Activated CD8-positive, alpha-beta T cell treated with anti-CD3 and anti-CD28 coated beads for 36 hours (primary cell): ENCODE data around the gene PRKCE. TPM values are rescaled to one million over a fixed set of nuclear protein-coding genes. Genes with fewer than 3 reads are reported as not detected.
A peak's percentile ranks its signal among the peaks of the same experiment; 100 is the strongest.

ENCODE experiments used
- ATAC-seq: fragments of 200-7000 bp; cut with Tn5 transposase; one replicate; pipeline ENCODE4 v1.10.0; 2021; ENCODE audit warnings: mild to moderate bottlenecking, moderate library complexity
- CTCF ChIA-PET: fragments of 350-600 bp; sonication (Branson Sonifier 250); formaldehyde crosslinking; loops from one replicate; lab custom pipeline; 2021; ENCODE audit warnings: antibody characterized with exemption; lab: Charles Lee
- POLR2A ChIA-PET: fragments of 350-600 bp; sonication (Branson Sonifier 250); formaldehyde crosslinking; loops from one replicate; lab custom pipeline; 2021; ENCODE audit warnings: antibody characterized with exemption; lab: Charles Lee
- DNase-seq: peaks from one replicate; pipeline ENCODE4 v3.0.0-alpha.2; 2020
- H3K27ac Mint-ChIP-seq: one replicate; pipeline ENCODE4 v1.8.0; 2021; ENCODE audit warnings: mild to moderate bottlenecking, mixed read lengths
- H3K27me3 Mint-ChIP-seq: one replicate; pipeline ENCODE4 v1.8.0; 2021; ENCODE audit warnings: mixed read lengths
- H3K36me3 Mint-ChIP-seq: one replicate; pipeline ENCODE4 v1.8.0; 2021; ENCODE audit warnings: low read depth, mixed read lengths
- H3K4me1 Mint-ChIP-seq: one replicate; pipeline ENCODE4 v1.8.0; 2021; ENCODE audit warnings: low read depth, mixed read lengths
- H3K4me3 Mint-ChIP-seq: one replicate; pipeline ENCODE4 v1.8.0; 2021; ENCODE audit warnings: mild to moderate bottlenecking, moderate library complexity, mixed read lengths
- H3K9me3 Mint-ChIP-seq: one replicate; pipeline ENCODE4 v1.8.0; 2021; ENCODE audit warnings: mixed read lengths
- intact Hi-C: fragments of 100-400 bp; cut with micrococcal nuclease; formaldehyde crosslinking; loops from one replicate; pipeline ENCODE4 v1.10.0; 2022
- total RNA-seq, 2 experiments: library from RNA; stranded (reverse); gene quantifications; one replicate each; pipeline ENCODE4 v1.2.3, GENCODE V29; 2021
- TF ChIP-seq, protein P1 (sequence below): fragments of 200-600 bp; IDR thresholded peaks from one replicate; pipeline ENCODE4 v1.8.0; 2022; ENCODE audit warnings: antibody characterized with exemption, mild to moderate bottlenecking

The PRKCE gene
- total RNA-seq, 2 experiments from 2014 or later = 11.5 to 11.9 TPM

DNA sequence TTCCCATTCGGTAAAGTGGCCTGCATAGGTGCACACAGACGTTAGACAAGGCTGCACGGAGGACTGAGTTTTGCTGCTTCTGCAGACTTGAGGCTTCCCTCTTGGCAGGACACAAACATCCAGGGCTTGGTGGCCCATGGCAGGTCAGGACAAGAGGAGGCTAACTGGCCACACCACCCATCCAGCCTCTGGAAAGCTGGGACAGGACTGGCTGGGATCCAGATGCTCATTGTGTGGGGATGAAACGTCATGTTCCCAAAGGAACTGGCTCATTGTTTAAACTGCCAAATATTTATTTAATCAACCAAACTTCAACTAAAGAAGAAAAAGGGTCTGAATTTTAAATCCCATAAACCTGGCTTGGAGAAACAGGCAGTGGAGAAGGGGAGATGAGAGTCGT is 406.7 kb downstream of the PRKCE start:
- peaks cover 6% of the 10 kb centered on the region for H3K4me1 Mint-ChIP-seq
- H3K27me3 Mint-ChIP-seq = no peaks in the 10 kb centered on the region
- TF ChIP-seq, protein P1, sequence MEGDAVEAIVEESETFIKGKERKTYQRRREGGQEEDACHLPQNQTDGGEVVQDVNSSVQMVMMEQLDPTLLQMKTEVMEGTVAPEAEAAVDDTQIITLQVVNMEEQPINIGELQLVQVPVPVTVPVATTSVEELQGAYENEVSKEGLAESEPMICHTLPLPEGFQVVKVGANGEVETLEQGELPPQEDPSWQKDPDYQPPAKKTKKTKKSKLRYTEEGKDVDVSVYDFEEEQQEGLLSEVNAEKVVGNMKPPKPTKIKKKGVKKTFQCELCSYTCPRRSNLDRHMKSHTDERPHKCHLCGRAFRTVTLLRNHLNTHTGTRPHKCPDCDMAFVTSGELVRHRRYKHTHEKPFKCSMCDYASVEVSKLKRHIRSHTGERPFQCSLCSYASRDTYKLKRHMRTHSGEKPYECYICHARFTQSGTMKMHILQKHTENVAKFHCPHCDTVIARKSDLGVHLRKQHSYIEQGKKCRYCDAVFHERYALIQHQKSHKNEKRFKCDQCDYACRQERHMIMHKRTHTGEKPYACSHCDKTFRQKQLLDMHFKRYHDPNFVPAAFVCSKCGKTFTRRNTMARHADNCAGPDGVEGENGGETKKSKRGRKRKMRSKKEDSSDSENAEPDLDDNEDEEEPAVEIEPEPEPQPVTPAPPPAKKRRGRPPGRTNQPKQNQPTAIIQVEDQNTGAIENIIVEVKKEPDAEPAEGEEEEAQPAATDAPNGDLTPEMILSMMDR = no peak
- H3K9me3 Mint-ChIP-seq = no peaks in the 10 kb centered on the region
- ATAC-seq (no peak), DNase-seq (no peak)
- ChIA-PET POLR2A (no interaction called here), CTCF (no interaction called here)
- H3K27ac Mint-ChIP-seq = no peak overlapping the region
- no peaks in the 10 kb centered on the region for H3K36me3 Mint-ChIP-seq
- H3K4me3 Mint-ChIP-seq = no peak overlapping the region
- intact Hi-C loops = no loop called here

- H3K27ac Mint-ChIP-seq = no peak overlapping the region
- POLR2A ChIA-PET = no interaction called here
- CTCF ChIA-PET = interaction anchor here (0.6 to 2.1 kb wide), 82 partner anchors 8 to 1238 kb away, joined by 3 to 18 read pairs (median 4); no protein-coding TSS in a partner anchor
Measured at GRCh38 chr2:46062637-46063412, 411.4 kb downstream of the PRKCE start.

GRCh38 chr2:46064396-46064795 is 412.9 kb downstream of the PRKCE start:
- intact Hi-C loops = loop anchor here (5.0 kb wide), 1 partner anchor 303 kb away; no protein-coding TSS in a partner anchor
- ChIA-PET POLR2A (no interaction called here), CTCF (interaction anchor here (1.0 to 2.0 kb wide), 5 partner anchors 15 to 286 kb away, joined by 3 to 8 read pairs (median 4); no protein-coding TSS in a partner anchor)
- TF ChIP-seq, protein P1 = no peak
- Mint-ChIP-seq H3K36me3 (no peaks in the 10 kb centered on the region), H3K27me3 (no peaks in the 10 kb centered on the region), H3K27ac (no peak overlapping the region), H3K4me3 (no peak overlapping the region), H3K4me1 (peaks cover 12% of the 10 kb centered on the region), H3K9me3 (no peaks in the 10 kb centered on the region)
- no peak for DNase-seq
- no peak for ATAC-seq

More at GRCh38 chr2:46062637-46063412, 411.4 kb downstream of the PRKCE start:
- ATAC-seq = peak; percentile 74
- intact Hi-C loops = loop anchor here (5.0 kb wide), 1 partner anchor 304 kb away; no protein-coding TSS in a partner anchor
- peak; percentile 87 for DNase-seq
- no peaks in the 10 kb centered on the region for H3K36me3 Mint-ChIP-seq
- no peaks in the 10 kb centered on the region for H3K27me3 Mint-ChIP-seq
- peaks cover 9% of the 10 kb centered on the region for H3K4me1 Mint-ChIP-seq
- H3K4me3 Mint-ChIP-seq = no peak overlapping the region
- no peaks in the 10 kb centered on the region for H3K9me3 Mint-ChIP-seq
- TF ChIP-seq, protein P1 = peak; percentile 74

- ATAC-seq = no peak
- no peak overlapping the region for H3K4me3 Mint-ChIP-seq
- no peaks in the 10 kb centered on the region for H3K36me3 Mint-ChIP-seq
- TF ChIP-seq, protein P1 = no peak
- H3K27me3 Mint-ChIP-seq = no peaks in the 10 kb centered on the region
- ChIA-PET POLR2A (interaction anchor here (0.8 kb wide), 1 partner anchor 28 kb away, joined by 3 read pairs; no protein-coding TSS in a partner anchor), CTCF (interaction anchor here (1.0 to 1.4 kb wide), 4 partner anchors 15 to 285 kb away, joined by 3 to 4 read pairs (median 4); no protein-coding TSS in a partner anchor)
- H3K4me1 Mint-ChIP-seq = peaks cover 12% of the 10 kb centered on the region
- intact Hi-C loops = no loop called here
- DNase-seq = no peak
- H3K9me3 Mint-ChIP-seq = no peaks in the 10 kb centered on the region
- H3K27ac Mint-ChIP-seq = no peak overlapping the region
Measured at GRCh38 chr2:46065152-46065551, 413.7 kb downstream of the PRKCE start.

GRCh38 chr2:46066116-46066515 is 414.6 kb downstream of the PRKCE start:
- CTCF ChIA-PET = no interaction called here
- Mint-ChIP-seq H3K4me1 (peaks cover 12% of the 10 kb centered on the region), H3K36me3 (no peaks in the 10 kb centered on the region), H3K27ac (no peak overlapping the region), H3K9me3 (no peaks in the 10 kb centered on the region), H3K27me3 (no peaks in the 10 kb centered on the region), H3K4me3 (no peak overlapping the region)
- DNase-seq (no peak), ATAC-seq (no peak)
- POLR2A ChIA-PET = no interaction called here
- TF ChIP-seq, protein P1 = no peak
- intact Hi-C loops = no loop called here
